RKO (cell line): ENCODE results near the gene RBM14.
"Not testable (repeated sequence)": the region's sequence is repeated elsewhere in the genome, so short reads cannot be mapped to it uniquely, and the experiment has no call there.

ENCODE experiments used
- DNase-seq: peaks from one replicate; pipeline ENCODE4 v3.0.0-alpha.2; 2016; ENCODE audit warnings: low spot score

RBM14 gene

GRCh38 chr11:66600219-66600618, 16.2 kb upstream of the RBM14 start:
- no peak for DNase-seq

GRCh38 chr11:66600631-66601233, 15.7 kb upstream of the RBM14 start:
- no peak for DNase-seq

DNA sequence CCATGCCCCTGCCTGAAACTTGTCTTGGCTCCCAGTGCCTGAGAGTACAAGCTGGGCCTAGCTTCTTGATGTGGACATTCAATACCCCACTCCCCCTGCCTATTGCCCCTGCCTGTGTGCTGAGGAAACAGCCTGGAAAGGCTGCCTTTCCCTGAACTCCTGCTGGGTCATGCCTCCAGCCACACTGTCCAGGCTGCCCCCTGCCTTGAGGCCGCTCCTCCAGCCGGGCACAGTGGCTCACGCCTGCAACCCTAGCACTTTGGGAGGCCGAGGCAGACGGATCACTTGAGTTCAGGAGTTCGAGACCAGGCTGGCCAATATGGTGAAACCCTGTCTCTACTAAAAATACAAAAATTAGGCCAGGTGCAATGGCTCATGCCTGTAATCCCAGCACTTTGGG, 13.4 kb upstream of the RBM14 start:
- no peak for DNase-seq

- DNase-seq = no peak
These were observed 12.3 kb upstream of the RBM14 start for GRCh38 chr11:66604155-66604554.

DNA sequence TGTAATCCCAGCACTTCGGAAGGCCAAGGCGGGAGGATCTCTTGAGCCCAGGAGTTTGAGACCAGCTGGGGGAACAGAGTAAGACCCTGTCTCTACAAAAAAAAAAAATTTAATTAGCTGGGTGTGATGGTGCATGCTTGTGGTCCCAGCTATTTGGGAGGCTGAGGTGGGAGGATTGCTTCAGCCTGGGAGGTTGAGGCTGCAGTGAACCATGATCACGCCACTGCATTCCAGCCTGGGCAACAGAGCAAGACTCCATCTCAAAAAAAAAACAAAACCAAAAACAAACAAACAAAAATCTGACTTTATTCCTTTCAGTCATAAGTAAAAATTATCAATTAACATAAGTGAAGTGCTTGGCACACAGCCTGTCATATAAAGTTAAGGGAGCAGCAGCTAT, 9.8 kb upstream of the RBM14 start:
- DNase-seq = not testable (repeated sequence)

GRCh38 chr11:66607126-66607834, 9.2 kb upstream of the RBM14 start:
- DNase-seq = no peak

DNA sequence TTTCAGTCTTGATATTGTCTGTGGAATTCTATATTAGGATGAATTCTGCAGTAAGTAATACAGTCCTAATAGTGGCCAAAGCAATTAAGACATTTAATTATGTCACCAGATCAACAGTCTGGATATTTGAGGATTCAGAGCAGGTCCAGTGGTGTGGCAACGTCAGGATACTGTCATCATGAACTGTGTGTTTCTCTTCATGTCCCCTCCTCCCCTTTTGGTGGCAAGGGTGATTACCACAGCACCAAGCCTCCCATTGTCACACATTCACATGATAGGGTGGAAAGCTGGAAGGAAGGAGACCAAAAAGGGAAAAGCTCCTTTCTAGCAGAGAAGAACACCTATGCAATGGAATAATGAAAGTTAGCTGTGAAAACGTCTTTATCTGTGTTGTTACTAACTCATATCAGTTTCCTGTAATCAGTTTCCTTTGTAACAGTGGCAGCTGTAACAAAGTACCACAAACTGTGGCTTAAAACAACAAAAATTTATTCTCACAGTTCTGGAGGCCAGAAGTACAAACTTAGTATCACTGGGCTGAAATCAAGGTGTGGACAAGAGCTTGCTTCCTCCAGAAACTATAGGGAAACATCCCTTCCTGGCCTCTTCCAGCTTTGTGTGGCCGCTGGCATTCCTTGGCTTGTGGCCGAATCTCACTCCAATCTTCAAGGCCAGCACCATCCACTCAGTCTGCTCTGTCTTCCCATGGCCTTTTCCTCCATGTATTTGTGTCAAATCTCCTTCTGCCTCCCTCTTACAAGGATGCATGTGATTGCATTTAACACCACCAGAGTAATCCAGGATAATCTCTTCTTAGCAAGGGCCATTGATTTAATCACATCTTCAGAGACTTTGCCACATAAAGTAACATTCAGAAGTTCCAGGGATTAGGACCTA, 6.5 kb upstream of the RBM14 start:
- DNase-seq = no peak

DNA sequence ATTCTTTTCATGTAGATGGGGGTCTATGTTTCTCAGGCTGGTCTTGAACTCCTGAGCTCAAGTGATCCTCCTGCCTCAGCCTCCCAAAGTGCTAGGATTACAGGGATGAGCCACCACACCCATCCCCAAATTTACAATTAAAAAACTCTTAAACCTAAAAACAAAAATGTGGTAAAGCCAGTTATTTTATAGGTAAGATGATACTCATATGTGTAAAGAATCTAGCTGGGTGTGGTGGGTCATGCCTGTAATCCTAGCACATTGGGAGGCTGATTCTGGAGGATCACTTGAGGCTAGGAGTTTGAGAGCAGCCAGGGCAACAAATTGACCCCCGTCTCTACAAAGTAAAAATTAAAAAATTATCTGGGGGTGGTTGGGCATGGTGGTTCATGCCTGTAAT, 4.0 kb upstream of the RBM14 start:
- DNase-seq = no peak

DNA sequence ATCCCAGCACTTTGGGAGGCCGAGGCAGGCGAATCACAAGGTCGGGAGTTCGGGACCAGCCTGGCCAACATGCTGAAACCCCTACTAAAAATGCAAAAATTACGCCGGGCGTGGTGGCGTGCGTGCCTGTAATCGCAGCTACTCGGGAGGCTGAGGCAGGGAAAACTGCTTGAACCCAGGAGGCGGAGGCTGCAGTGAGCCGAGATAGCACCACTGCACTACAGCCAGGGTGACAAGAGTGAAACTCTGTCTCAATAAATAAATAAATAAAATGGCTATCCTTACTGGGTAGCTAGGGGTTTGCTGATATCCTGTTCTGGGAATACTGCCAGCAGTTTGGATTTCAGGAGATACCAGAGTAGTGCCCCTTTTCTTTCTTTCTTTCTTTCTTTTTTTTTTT, 2.4 kb upstream of the RBM14 start:
- DNase-seq = no peak

- DNase-seq = peak; percentile 85
These were observed 865 bp downstream of the RBM14 start for GRCh38 chr11:66617155-66617834.

GRCh38 chr11:66619080-66619554, 2.7 kb downstream of the RBM14 start:
- peak; percentile 65 for DNase-seq

GRCh38 chr11:66624450-66624849, 8.0 kb downstream of the RBM14 start:
- no peak for DNase-seq

- DNase-seq = no peak
These were observed 8.8 kb downstream of the RBM14 start for GRCh38 chr11:66625041-66625751.

DNA sequence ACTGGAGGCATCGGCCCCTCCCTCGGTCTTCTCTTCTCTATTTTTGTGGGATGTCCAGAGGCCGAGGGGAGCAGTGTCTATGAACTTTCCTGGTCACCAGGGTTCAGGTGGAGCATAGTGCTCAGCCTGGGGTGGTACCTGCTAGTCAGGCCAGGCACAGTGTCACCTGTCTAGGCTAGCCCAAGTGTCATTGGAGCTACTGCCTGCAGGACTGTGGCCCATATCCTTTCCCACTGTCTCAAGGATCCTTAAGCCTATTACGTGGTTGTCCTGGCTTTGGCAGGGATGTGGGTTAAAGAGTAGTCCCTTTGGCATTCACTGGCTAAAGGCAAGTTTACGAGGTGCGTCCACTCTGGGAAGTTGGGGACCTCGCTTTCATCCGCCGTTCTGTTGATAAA, 9.3 kb downstream of the RBM14 start:
- DNase-seq = no peak

DNA sequence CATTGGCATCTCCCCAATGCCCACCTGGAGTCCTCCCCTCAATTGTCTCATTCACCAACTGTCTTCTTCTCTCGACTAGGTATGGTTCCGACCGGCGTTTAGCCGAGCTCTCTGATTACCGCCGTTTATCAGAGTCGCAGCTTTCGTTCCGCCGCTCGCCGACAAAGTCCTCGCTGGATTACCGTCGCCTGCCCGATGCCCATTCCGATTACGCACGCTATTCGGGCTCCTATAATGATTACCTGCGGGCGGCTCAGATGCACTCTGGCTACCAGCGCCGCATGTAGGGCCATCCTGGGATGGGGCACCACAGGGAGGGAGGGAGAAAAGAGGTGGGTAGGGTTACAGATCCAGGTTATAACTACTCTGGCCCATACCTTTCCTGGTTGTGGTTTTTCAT, 10.0 kb downstream of the RBM14 start:
- no peak for DNase-seq

GRCh38 chr11:66626926-66627325, 10.5 kb downstream of the RBM14 start:
- DNase-seq = no peak

GRCh38 chr11:66628061-66628603, 11.7 kb downstream of the RBM14 start:
- DNase-seq = no peak

- DNase-seq = no peak
These were observed 12.9 kb downstream of the RBM14 start for GRCh38 chr11:66629356-66629755.

DNA sequence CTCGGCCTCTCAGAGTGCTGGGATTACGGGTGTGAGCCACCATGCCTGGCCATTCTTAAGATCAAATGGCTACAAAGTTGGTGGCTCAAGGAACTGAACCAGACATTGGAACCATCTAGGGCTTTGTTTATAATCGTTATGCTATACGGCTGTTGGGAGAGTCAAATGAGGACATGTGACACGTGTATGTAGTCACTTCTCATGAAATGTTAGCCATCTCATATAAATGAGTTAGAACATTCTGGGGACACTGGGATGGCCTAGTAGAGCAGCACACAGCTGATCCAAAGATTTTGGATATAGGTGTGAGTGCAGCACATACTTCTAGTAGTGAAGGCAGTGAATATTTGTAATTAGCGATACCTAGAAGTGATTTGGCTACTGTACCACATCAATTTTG, 15.5 kb downstream of the RBM14 start:
- DNase-seq = no peak

- DNase-seq = no peak
These were observed 16.5 kb downstream of the RBM14 start for GRCh38 chr11:66632952-66633351.

- DNase-seq = no peak
These were observed 20.0 kb downstream of the RBM14 start for GRCh38 chr11:66636411-66636810.
